Skeletal muscle tissue (tissue), 4 donors: ENCODE results near the gene PIGBOS1. TPM values are rescaled to one million over a fixed set of nuclear protein-coding genes. Genes with fewer than 3 reads are reported as not detected.

Experiments used
- H3K27ac ChIP-seq: one replicate; pipeline ENCODE4 v1.7.0; 2013; ENCODE audit warnings: mild to moderate bottlenecking, low read depth, low read length, inconsistent platforms
- H3K27me3 ChIP-seq, 3 donors: one replicate each; pipeline ENCODE4 v1.7.0; 2013; ENCODE audit warnings: low read length in 3 of 3; ENCODE audit not compliant: control insufficient read depth in 3 of 3, insufficient read depth in 3 of 3
- H3K36me3 ChIP-seq, 3 donors: one replicate each; pipeline ENCODE4 v1.7.0; 2013; ENCODE audit warnings: low read length in 3 of 3; ENCODE audit not compliant: control insufficient read depth in 3 of 3, insufficient read depth in 3 of 3
- H3K4me1 ChIP-seq, 3 donors: one replicate each; pipeline ENCODE4 v1.7.0; 2013; ENCODE audit warnings: low read length in 3 of 3, mild to moderate bottlenecking in 3 of 3; ENCODE audit not compliant: control insufficient read depth in 3 of 3, insufficient read depth in 3 of 3
- H3K4me3 ChIP-seq, 3 donors: one replicate each; pipeline ENCODE4 v1.7.0; 2013; ENCODE audit warnings: low read length in 3 of 3
- H3K9ac ChIP-seq, 3 donors: one replicate each; pipeline ENCODE4 v1.7.0; 2013; ENCODE audit warnings: low read length in 3 of 3, mild to moderate bottlenecking in 3 of 3, moderate library complexity in 2 of 3, low read depth in 1 of 3
- H3K9me3 ChIP-seq, 3 donors: one replicate each; pipeline ENCODE4 v1.7.0; 2013; ENCODE audit warnings: low read length in 3 of 3; ENCODE audit not compliant: control insufficient read depth in 3 of 3
- total RNA-seq: library from RNA; depleted of rRNA; stranded (reverse); fragments of >200 nt; gene quantifications from one replicate; pipeline ENCODE4 v1.2.3, GENCODE V29; 2014
- donor health status: Osteomylitis.

PIGBOS1 gene
- total RNA-seq, 1 donor from 2014 or later: 6.8 TPM

GRCh38 chr15:55348281-55348778 is 29.4 kb upstream of the PIGBOS1 start:
- no peaks in the 10 kb centered on the region for H3K4me1 ChIP-seq
- H3K27me3 ChIP-seq: no peaks in the 10 kb centered on the region

GRCh38 chr15:55344206-55344605 is 25.3 kb upstream of the PIGBOS1 start:
- H3K4me1 ChIP-seq: no peaks in the 10 kb centered on the region
- no peak overlapping the region for H3K9ac ChIP-seq
- H3K36me3 ChIP-seq: peaks cover 3 to 7% (median 4%) of the 10 kb centered on the region in 3 donors
- no peak overlapping the region for H3K27ac ChIP-seq
- H3K9me3 ChIP-seq: no peaks in the 10 kb centered on the region
- H3K27me3 ChIP-seq: no peaks in the 10 kb centered on the region
- no peak overlapping the region for H3K4me3 ChIP-seq

More at GRCh38 chr15:55348281-55348778, 29.4 kb upstream of the PIGBOS1 start:
- Histone ChIP-seq H3K36me3 (peaks cover 3 to 7% (median 4%) of the 10 kb centered on the region in 3 donors), H3K27ac (no peak overlapping the region), H3K9ac (no peak overlapping the region), H3K9me3 (no peaks in the 10 kb centered on the region), H3K4me3 (no peak overlapping the region)

- Histone ChIP-seq H3K27ac (no peak overlapping the region), H3K27me3 (no peaks in the 10 kb centered on the region), H3K36me3 (peaks cover 0 to 5% (median 3%) of the 10 kb centered on the region in 3 donors), H3K4me1 (no peaks in the 10 kb centered on the region), H3K9ac (no peak overlapping the region), H3K9me3 (no peaks in the 10 kb centered on the region), H3K4me3 (no peak overlapping the region)
Measured at GRCh38 chr15:55343168-55343567, 24.2 kb upstream of the PIGBOS1 start.

GRCh38 chr15:55337160-55337559 is 18.2 kb upstream of the PIGBOS1 start:
- Histone ChIP-seq H3K9me3 (no peaks in the 10 kb centered on the region), H3K36me3 (peaks cover 0 to 12% (median 9%) of the 10 kb centered on the region in 3 donors), H3K4me3 (no peak overlapping the region), H3K9ac (no peak overlapping the region), H3K27ac (no peak overlapping the region), H3K4me1 (no peaks in the 10 kb centered on the region), H3K27me3 (no peaks in the 10 kb centered on the region)

GRCh38 chr15:55334997-55335396 is 16.1 kb upstream of the PIGBOS1 start:
- Histone ChIP-seq H3K9ac (no peak overlapping the region), H3K27ac (no peak overlapping the region), H3K9me3 (no peaks in the 10 kb centered on the region), H3K4me3 (no peak overlapping the region), H3K27me3 (no peaks in the 10 kb centered on the region), H3K4me1 (no peaks in the 10 kb centered on the region), H3K36me3 (peaks cover 0 to 16% (median 13%) of the 10 kb centered on the region in 3 donors)

GRCh38 chr15:55334371-55334770 is 15.4 kb upstream of the PIGBOS1 start:
- H3K36me3 ChIP-seq: peaks cover 0 to 16% (median 13%) of the 10 kb centered on the region in 3 donors

GRCh38 chr15:55327387-55327786 is 8.5 kb upstream of the PIGBOS1 start:
- no peaks in the 10 kb centered on the region for H3K27me3 ChIP-seq
- H3K4me3 ChIP-seq: no peak overlapping the region
- no peak overlapping the region for H3K9ac ChIP-seq
- H3K36me3 ChIP-seq: peaks cover 0 to 8% (median 4%) of the 10 kb centered on the region in 3 donors
- no peaks in the 10 kb centered on the region for H3K4me1 ChIP-seq
- H3K27ac ChIP-seq: no peak overlapping the region
- H3K9me3 ChIP-seq: no peaks in the 10 kb centered on the region

More at GRCh38 chr15:55334371-55334770, 15.4 kb upstream of the PIGBOS1 start:
- Histone ChIP-seq H3K27me3 (no peaks in the 10 kb centered on the region), H3K9ac (no peak overlapping the region), H3K4me1 (no peaks in the 10 kb centered on the region), H3K4me3 (no peak overlapping the region), H3K27ac (no peak overlapping the region), H3K9me3 (no peaks in the 10 kb centered on the region)

GRCh38 chr15:55322467-55322866 is 3.5 kb upstream of the PIGBOS1 start:
- H3K9me3 ChIP-seq: no peaks in the 10 kb centered on the region
- H3K4me1 ChIP-seq: peaks cover 0 to 8% (median 3%) of the 10 kb centered on the region in 3 donors
- H3K27me3 ChIP-seq: no peaks in the 10 kb centered on the region
- no peak overlapping the region for H3K4me3 ChIP-seq
- no peak overlapping the region for H3K9ac ChIP-seq
- peaks cover 0 to 2% (median 0%) of the 10 kb centered on the region in 3 donors for H3K36me3 ChIP-seq
- H3K27ac ChIP-seq: no peak overlapping the region

GRCh38 chr15:55320963-55321362 is 2.0 kb upstream of the PIGBOS1 start:
- Histone ChIP-seq H3K27me3 (no peaks in the 10 kb centered on the region), H3K4me1 (peaks cover 0 to 8% (median 5%) of the 10 kb centered on the region in 3 donors)

GRCh38 chr15:55320238-55320550 is 1.3 kb upstream of the PIGBOS1 start:
- H3K27me3 ChIP-seq: no peaks in the 10 kb centered on the region
- H3K4me3 ChIP-seq: peak overlapping the region in 1 of 3 donors; percentile 28
- H3K9me3 ChIP-seq: no peaks in the 10 kb centered on the region
- H3K27ac ChIP-seq: no peak overlapping the region
- peaks cover 0 to 8% (median 5%) of the 10 kb centered on the region in 3 donors for H3K4me1 ChIP-seq
- peaks cover 0 to 2% (median 0%) of the 10 kb centered on the region in 3 donors for H3K36me3 ChIP-seq
- no peak overlapping the region for H3K9ac ChIP-seq

More at GRCh38 chr15:55320963-55321362, 2.0 kb upstream of the PIGBOS1 start:
- Histone ChIP-seq H3K36me3 (peaks cover 0 to 2% (median 0%) of the 10 kb centered on the region in 3 donors), H3K9me3 (no peaks in the 10 kb centered on the region), H3K27ac (no peak overlapping the region), H3K4me3 (no peak overlapping the region), H3K9ac (no peak overlapping the region)
